Measurements from ENCODE around the gene RNF168.
"Not testable (repeated sequence)": the region's sequence is repeated elsewhere in the genome, so short reads cannot be mapped to it uniquely, and the experiment has no call there.

RNF168 gene, protein sequence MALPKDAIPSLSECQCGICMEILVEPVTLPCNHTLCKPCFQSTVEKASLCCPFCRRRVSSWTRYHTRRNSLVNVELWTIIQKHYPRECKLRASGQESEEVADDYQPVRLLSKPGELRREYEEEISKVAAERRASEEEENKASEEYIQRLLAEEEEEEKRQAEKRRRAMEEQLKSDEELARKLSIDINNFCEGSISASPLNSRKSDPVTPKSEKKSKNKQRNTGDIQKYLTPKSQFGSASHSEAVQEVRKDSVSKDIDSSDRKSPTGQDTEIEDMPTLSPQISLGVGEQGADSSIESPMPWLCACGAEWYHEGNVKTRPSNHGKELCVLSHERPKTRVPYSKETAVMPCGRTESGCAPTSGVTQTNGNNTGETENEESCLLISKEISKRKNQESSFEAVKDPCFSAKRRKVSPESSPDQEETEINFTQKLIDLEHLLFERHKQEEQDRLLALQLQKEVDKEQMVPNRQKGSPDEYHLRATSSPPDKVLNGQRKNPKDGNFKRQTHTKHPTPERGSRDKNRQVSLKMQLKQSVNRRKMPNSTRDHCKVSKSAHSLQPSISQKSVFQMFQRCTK

GRCh38 chr3:196503196-196504076 is at the start of gene RNF168:
Gene RNF168, minus strand, starts transcription at chr3:196503768. Its CDS starts 595 bp downstream, at chr3:196503173.
- peak; percentile 99 for DNase-seq

GRCh38 chr3:196552253-196552652 is 48.7 kb upstream of the RNF168 start:
- DNase-seq, result no peak

DNA sequence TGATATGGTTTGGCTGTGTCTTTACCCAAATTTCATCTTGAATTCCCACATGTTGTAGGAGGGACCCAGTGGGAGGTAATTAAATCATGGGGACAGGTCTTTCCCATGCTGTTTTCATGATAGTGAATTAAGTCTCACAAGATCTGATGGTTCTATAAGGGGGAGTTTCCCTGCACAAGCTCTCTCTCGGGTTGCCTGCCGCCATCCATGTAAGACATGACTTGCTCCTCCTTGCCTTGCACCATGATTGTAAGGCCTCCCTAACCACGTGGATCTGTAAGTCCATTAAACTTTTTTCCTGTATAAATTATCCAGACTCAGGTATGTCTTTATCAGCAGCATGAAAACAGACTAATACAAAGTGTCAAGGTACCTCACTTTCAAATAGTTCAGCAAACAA is 46.6 kb upstream of the RNF168 start:
- DNase-seq, result not testable (repeated sequence)

DNA sequence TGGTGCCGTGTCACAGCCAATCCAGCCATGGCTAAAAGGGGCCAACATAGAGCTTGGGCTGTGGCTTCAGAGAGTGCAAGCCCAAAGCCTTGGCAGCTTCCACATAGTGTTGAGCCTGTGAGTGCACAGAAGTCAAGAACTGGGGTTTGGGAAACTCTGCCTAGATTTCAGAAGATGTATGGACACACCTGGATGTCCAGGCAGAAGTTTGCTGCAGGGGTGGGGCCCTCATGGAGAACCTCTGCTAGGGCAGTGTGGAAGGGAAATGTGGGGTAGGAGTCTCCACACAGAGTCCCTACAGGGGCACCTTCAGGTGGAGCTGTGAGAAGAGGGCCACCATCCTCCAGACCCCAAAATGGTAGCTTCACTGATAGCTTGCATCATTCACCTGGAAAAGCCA is 45.7 kb upstream of the RNF168 start:
- not testable (repeated sequence) for DNase-seq

- DNase-seq, result no peak
These were observed 43.5 kb upstream of the RNF168 start for GRCh38 chr3:196547067-196547466.

- DNase-seq, result no peak
These were observed 43.0 kb upstream of the RNF168 start for GRCh38 chr3:196546537-196546936.

DNA sequence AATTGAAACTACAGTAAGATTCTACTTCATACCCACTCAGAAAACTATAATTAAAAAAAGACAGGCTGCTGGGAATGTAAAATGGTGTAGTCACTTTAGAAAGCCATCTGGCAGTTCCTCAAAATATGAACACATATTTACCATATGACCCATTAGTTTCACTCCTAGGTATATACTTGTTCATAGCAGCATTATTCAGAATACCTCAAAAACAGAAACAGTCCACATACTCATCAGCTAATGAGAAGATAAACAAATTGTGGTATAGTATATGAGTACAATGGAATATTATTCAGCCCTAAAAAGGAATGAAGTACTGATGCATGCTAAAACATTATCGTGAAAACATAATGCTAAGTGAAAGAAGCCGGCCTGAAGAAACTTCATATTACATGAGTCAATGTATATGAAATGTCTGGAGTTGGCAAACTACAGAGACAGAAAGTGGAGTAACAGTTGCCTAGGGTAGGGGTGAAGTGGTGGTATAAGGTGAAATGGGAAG is 41.0 kb upstream of the RNF168 start:
- no peak for DNase-seq

- no peak for DNase-seq
These were observed 38.3 kb upstream of the RNF168 start for GRCh38 chr3:196541684-196542445.

DNA sequence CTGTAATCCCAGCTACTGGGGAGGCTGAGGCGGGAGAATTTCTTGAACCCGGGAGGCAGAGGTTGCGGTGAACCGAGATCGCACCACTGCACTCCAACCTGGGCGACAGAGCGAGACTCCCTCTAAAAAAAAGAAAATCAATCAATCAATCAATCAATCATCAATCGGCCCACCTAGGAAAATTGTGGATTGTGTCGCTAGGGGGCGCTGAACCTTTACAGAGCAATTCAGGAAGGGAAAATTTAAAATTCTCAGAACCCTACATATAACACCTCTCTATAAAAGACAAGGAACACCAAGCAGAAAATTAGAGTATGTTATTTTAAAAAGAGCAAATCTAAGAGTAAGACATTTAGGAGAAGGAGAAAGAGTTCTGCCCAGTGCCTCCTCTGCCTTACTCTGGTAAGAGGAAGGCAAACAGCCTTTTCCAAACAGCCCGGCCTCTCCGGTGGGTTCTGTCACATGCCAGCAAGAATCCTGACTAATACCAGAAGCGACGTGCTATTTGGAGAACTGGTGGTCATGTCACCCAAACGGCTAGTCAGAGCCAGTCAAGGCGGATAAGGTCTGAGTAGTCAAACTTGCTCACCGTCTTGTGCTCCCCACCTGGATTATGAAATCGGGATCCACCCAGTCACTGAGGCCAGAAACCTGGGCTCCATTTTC is 33.9 kb upstream of the RNF168 start:
- DNase-seq, result peak; percentile 54

- no peak for DNase-seq
These were observed 29.7 kb upstream of the RNF168 start for GRCh38 chr3:196533260-196533681.

GRCh38 chr3:196531418-196531817 is 27.9 kb upstream of the RNF168 start:
- DNase-seq, result no peak

GRCh38 chr3:196528639-196529233 is 25.2 kb upstream of the RNF168 start:
- DNase-seq, result peak; percentile 90

DNA sequence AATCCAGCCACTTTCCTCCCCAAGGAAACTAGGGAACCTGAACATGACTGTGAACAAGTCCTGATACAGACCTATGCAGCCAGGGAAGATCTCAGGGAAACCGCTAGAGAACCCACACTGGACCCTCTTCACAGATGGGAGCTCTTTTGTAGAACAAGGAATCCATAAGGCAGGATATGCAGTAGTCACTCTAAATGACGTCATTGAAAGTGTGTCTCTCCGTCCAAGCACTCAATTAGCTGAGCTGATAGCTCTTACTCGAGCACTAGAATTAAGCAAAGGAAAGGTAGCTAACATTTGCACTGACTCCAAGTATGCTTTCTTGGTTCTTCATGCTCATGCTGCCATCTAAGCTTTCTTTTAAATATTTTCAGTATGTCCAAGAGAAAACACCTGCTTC is 21.6 kb upstream of the RNF168 start:
- no peak for DNase-seq

- DNase-seq, result peak; percentile 72
These were observed 21.0 kb upstream of the RNF168 start for GRCh38 chr3:196524527-196524926.

GRCh38 chr3:196523841-196524240 is 20.3 kb upstream of the RNF168 start:
- DNase-seq, result no peak

DNA sequence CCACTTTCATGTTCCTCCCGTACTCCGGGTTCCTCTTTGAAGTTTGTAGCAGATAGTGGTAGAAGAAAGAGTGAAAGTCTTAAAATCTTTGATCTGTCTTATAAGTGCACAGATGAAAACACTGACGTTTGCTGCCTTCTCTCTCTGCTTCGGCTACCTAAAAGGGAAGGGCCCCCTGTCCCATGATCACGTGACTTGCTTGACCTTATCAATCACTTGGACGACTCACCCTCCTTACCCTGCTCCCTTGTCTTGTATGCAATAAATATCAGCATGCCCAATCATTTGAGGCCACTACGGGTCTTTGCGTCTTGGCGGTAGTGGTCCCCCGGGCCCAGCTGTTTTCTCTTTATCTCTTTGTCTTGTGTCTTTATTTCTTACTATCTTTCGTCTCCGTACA is 17.7 kb upstream of the RNF168 start:
- not testable (repeated sequence) for DNase-seq

- peak; percentile 27 for DNase-seq
These were observed 16.1 kb upstream of the RNF168 start for GRCh38 chr3:196519718-196520082.

GRCh38 chr3:196518966-196519717 is 15.6 kb upstream of the RNF168 start:
- peak; percentile 85 for DNase-seq

GRCh38 chr3:196517919-196518318 is 14.4 kb upstream of the RNF168 start:
- peak; percentile 50 for DNase-seq

DNA sequence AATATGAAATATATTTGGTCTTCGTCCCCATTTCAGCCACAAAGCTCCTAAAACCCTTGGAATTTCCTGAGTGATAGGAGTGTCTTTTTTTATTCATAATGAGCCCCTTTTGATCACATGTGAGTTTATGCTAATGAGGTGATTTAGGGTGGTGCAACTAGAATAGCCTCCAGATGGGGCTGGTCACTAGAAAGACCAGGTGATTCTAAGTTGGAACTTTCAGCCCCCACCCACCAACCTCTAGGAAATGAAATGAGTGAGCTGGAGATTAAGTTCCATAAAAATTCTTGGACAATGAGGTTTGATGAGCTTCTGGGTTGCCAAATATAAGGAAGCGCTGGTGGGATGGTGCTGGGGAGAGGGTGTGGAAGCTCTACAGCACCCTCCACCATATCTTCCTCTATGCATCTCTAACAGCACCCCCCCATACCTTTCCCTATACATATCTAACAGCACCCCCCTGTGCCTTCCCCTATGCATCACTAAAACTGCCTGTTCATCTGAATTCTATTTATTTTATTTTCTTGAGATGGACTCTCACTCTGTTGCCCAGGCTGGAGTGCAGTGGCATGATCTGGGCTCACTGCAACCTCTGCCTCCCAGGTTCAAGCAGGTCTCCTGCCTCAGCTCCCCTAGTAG is 13.7 kb upstream of the RNF168 start:
- DNase-seq, result no peak

Measured in hematopoietic multipotent progenitor cell treated with erythropoietin and hydrocortisone succinate and interleukin-3 and kit ligand, for 4 days (in vitro differentiated cells).